Measurements from ENCODE around the gene ZNF90.
"Not testable (repeated sequence)": the region's sequence is repeated elsewhere in the genome, so short reads cannot be mapped to it uniquely, and the experiment has no call there.

Gene ZNF90

GRCh38 chr19:20102097-20102496, 24.3 kb downstream of the ZNF90 start:
- FAIRE-seq (no peak), DNase-seq (ENCODE audit: low spot score) (no peak)

GRCh38 chr19:20103091-20103740, 25.4 kb downstream of the ZNF90 start:
- no peak for FAIRE-seq

GRCh38 chr19:20107301-20107700, 29.5 kb downstream of the ZNF90 start:
- FAIRE-seq (no peak), DNase-seq (ENCODE audit: low spot score) (no peak)

More at GRCh38 chr19:20103091-20103740, 25.4 kb downstream of the ZNF90 start:
- no peak for DNase-seq (ENCODE audit: low spot score)

DNA sequence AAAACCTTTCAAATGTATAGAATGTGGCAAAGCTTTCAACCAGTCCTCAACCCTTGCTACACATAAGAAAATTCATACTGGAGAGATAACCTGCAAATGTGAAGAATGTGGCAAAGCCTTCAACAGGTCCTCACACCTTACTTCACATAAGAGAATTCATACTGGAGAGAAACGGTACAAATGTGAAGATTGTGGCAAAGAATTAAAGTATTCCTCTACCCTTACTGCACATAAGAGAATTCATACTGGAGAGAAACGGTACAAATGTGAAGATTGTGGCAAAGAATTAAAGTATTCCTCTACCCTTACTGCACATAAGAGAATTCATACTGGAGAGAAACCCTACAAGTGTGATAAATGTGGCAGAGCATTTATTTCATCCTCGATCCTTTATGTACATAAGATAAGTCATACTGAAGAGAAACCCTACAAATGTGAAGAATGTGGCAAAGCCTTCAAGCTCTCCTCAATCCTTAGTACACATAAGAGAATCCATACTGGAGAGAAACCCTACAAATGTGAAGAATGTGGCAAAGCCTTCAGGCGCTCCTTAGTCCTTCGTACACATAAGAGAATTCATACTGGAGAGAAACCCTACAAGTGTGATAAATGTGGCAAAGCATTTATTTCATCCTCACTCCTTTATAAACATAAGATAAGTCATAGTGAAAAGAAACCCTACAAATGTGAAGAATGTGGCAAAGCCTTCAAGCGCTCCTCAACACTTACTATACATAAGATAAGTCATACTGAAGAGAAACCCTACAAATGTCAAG, 40.5 kb downstream of the ZNF90 start:
- FAIRE-seq; DNase-seq (ENCODE audit: low spot score): not testable (repeated sequence)

- FAIRE-seq, result no peak
Observed at GRCh38 chr19:20124879-20125278, 47.1 kb downstream of the ZNF90 start.

GRCh38 chr19:20132933-20133332, 55.1 kb downstream of the ZNF90 start:
- FAIRE-seq; DNase-seq (ENCODE audit: low spot score): not testable (repeated sequence)

More at GRCh38 chr19:20124879-20125278, 47.1 kb downstream of the ZNF90 start:
- no peak for DNase-seq (ENCODE audit: low spot score)

DNA sequence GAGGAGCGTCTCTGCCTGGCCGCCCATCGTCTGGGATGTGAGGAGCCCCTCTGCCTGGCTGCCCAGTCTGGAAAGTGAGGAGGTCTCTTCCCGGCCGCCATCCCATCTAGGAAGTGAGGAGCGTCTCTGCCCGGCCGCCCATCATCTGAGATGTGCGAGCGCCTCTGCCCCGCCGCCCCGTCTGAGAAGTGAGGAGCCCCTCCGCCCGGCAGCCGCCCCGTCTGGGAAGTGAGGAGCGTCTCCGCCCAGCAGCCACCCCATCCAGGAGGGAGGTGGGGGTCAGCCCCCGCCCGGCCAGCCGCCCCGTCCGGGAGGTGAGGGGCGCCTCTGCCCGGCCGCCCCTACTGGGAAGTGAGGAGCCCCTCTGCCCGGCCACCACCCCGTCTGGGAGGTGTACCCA, 59.9 kb downstream of the ZNF90 start:
- not testable (repeated sequence) for FAIRE-seq; DNase-seq (ENCODE audit: low spot score)

DNA sequence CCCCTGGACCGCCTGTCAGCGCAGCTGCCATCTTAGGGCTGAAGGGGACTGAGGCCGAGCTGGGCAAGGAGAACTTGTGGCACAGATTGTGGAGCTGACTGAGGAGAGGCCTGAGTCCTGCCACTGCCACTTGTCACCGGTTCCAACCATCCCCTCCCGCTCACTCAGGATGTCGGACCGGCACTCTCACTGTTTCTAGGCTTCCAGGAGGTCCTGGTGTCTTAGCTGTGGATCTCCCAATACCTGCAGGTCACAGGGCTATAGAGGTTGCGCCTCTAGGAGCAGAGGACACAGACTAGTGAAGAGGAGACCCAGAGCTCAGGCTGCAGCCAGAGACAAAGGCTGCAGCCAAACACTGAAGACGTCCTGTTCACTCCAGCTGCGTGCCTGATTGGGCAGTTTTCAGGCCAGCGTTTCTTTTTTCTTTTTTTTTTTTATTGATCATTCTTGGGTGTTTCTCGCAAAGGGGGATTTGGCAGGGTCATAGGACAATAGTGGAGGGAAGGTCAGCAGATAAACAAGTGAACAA, 73.9 kb downstream of the ZNF90 start:
- DNase-seq (ENCODE audit: low spot score) (no peak), FAIRE-seq (no peak)

DNA sequence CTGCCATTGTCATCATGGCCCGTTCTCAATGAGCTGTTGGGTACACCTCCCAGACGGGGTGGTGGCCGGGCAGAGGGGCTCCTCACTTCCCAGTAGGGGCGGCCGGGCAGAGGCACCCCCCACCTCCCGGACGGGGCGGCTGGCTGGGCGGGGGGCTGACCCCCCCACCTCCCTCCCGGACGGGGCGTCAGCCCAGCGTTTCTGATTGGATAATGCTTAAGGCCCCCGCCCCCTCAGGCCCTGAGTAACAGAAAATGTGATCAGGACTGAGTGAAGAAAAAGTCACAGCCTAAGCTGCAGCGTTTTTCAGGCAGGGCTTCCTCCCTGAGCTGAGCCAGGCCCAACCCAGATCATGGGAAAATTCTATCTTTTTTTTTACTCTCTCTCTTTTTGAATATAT, 74.7 kb downstream of the ZNF90 start:
- DNase-seq (ENCODE audit: low spot score), result not testable (repeated sequence)

DNA sequence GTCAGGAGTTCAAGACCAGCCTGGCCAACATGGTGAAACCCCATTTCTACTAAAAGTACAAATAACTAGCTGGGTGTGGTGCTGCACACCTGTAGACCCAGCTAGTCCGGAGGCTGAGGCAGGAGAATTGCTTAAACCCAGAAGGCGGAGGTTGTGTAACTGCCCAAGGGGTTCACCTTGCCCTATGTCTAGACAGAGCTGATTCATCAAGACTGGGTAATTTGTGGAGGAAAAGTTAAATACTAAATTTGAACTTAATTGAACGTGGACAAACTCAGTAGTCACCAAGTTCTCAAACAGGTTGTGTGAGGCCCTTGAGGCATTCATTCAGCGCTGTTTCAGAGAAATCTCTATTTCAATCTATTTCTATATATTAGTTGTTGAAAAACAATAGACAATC, 75.5 kb downstream of the ZNF90 start:
- DNase-seq (ENCODE audit: low spot score) (no peak), FAIRE-seq (no peak)

More for the DNA sequence above, 74.7 kb downstream of the ZNF90 start:
- FAIRE-seq, result not testable (repeated sequence)

DNA sequence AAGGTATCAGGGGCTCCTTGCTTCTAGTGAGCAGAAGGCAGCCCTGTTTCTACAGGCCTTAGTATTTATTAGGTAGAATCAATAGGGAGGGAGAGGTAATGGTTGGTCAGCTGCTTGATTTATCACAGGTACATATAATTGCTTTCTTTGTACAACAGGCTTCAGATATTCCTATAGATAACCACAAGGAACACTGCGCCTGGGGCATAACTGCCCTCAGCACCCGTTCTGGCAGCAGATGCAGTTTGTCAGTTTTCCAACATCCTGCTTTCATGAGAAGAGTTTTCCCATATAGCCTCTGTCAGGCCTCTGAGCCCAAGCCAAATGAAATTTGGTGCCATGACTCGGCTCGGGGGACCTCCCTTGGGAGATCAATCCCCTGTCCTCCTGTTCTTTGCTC, 76.8 kb downstream of the ZNF90 start:
- DNase-seq (ENCODE audit: low spot score), result no peak
- FAIRE-seq, result no peak

DNA sequence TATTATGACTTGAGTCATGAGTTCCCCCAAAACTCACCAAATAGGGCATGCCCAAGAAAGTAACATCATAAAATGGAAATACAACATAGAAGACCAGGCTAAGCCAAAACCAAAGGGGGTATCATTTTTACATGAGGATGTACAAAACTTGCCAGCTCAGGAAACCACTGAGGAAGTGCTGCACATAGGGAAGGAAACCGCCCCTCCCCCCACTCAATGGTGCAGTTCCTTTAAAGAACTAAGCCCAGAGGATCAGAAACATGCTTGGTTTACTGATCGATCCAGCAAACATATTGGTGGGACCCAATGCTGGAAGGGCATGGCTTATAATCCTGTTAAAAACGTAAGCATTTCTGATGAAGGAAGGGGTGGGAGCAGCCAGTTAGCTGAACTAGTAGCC, 85.0 kb downstream of the ZNF90 start:
- DNase-seq (ENCODE audit: low spot score) (no peak), FAIRE-seq (no peak)

- no peak for FAIRE-seq
- no peak for DNase-seq (ENCODE audit: low spot score)
Observed at GRCh38 chr19:20164456-20164855, 86.7 kb downstream of the ZNF90 start.

- peak; percentile 29 for DNase-seq (ENCODE audit: low spot score)
- FAIRE-seq, result no peak
Observed at GRCh38 chr19:20165971-20166592, 88.3 kb downstream of the ZNF90 start.

DNA sequence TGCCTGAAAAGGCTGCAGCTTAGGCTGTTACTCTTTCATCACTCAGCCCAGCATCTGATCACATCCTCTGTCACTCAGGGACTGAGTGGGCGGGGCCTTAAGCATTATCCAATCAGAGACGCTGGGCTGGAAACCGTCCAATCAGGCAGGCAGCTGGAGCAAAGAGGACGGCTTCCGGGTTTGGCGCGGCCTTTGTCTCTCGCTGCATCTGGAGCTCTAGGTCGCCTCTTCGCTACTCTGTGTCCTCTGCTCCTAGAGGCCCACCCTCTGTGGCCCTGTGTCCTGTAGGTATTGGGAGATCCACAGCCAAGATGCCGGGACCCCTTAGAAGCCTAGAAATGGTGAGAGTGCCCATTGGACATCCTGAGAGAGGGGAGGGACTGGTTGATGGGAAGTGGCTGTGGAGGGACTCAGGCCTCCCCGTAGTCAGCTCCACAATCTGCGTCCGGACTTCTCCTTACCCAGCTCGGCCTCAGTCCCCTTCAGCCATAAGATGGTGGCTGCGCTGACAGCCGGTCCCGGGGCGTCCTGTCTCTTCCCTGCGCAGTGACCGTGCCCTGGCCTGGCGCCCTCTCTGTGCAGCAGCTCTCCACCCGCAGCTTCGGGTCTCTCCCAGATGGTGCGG, 89.3 kb downstream of the ZNF90 start, which contains the start of gene ZNF486:
ZNF486 (plus strand) TSS at position 195 of the 625 bp plus-strand sequence; CDS start at position 312, 117 bp downstream.
- DNase-seq (ENCODE audit: low spot score), result peak; percentile 87
- peak; percentile 82 for FAIRE-seq

DNA sequence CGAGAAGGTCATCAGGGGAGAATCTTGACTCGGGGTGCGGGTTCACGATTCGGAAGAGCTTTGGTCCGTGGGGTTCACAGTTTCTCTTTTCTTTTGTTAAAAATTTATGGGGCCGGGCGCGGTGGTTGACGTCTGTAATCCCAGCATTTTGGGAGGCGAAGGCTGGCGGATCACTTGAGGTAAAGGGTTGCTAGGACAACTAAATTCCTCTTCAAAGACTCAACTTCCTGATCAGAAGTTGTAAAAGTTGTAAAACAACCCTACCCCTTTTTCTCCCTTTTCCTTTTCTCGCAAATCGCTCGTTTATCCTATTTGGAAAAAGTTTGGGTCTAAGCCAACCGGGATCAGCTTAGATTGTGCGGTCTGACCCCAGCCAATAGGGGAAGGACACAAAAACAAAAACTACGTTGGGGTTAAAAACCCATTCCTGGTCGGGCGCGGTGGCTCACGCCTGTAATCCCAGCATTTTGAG, 89.9 kb downstream of the ZNF90 start:
- FAIRE-seq (no peak), DNase-seq (ENCODE audit: low spot score) (peak; percentile 6)

Data from RCC 7860 (cell line).